ENCODE measurements around the gene CGREF1. TPM values are rescaled to one million over a fixed set of nuclear protein-coding genes. Genes with fewer than 3 reads are reported as not detected.

Gene CGREF1
- total and polyA plus RNA-seq, 2 donors (not counting 1 experiment from before 2014, with no cell fraction given) = not detected

DNA sequence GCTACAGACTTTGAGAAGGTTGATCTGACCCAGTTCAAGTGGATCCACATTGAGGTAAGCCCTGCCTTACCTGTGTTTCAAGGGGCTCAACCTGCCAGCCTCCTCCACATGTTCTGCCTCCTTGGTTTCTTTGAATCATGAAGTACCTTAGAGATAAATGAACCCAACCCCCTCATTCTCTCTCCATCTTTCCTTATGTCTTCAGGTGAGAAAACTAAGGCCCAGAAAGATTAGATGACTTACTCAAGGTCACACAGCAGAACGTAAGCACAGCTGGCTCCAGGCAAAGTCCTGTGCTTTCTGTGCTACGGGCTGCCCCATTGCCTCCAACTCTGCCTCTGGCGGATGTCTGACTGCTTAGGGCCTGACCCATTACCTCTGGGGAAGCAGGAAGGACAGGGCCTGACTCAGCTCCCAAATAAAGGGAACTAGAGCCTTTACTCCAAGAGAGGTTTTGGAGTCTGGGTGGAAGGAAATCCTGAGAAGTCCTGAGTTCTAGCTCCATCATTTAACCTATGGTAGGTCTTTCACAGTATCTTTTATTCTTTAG is 22.1 kb downstream of the CGREF1 start:
- Histone ChIP-seq H3K9me3 (ENCODE audit: control extremely low read depth in 1 of 3, control insufficient read depth in 2 of 3, insufficient read depth in 1 of 3, low read length in 2 of 3) (no peaks in the 10 kb centered on the region), H3K27ac (ENCODE audit: low read length in 2 of 2) (no peak overlapping the region), H3K4me3 (ENCODE audit: control extremely low read depth in 1 of 5, extremely low read depth in 1 of 5, insufficient read depth in 1 of 5, low read depth in 2 of 5, low read length in 4 of 5) (no peak overlapping the region), H4K20me1 (ENCODE audit: control insufficient read depth, insufficient read depth, low read length, poor library complexity, severe bottlenecking) (no peaks in the 10 kb centered on the region), H3K79me2 (ENCODE audit: control insufficient read depth, insufficient read depth, low read length) (no peaks in the 10 kb centered on the region), H2AFZ (ENCODE audit: insufficient read depth, low read depth, low read length, poor library complexity, severe bottlenecking) (no peak overlapping the region), H3K4me1 (ENCODE audit: control insufficient read depth in 2 of 2, insufficient read depth in 2 of 2, low read length in 2 of 2) (peaks cover 6 to 9% of the 10 kb centered on the region in 2 donors), H3K36me3 (replicated peaks in 1 of 2; ENCODE audit: control extremely low read depth in 1 of 2, control insufficient read depth in 1 of 2, extremely low read depth in 1 of 2, insufficient read depth in 2 of 2, low read length in 1 of 2) (no peaks in the 10 kb centered on the region), H3K27me3 (replicated peaks in 1 of 4; ENCODE audit: control extremely low read depth in 1 of 4, control insufficient read depth in 3 of 4, insufficient read depth in 4 of 4, low read length in 3 of 4) (no peaks in the 10 kb centered on the region), H3K9ac (ENCODE audit: low read length) (no peak overlapping the region), H3K4me2 (replicated peaks; ENCODE audit: low read depth, low read length, poor library complexity, severe bottlenecking) (no peak overlapping the region)
- Mint-ChIP-seq H3K4me1 (peaks cover 11% of the 10 kb centered on the region), H3K27me3 (no peaks in the 10 kb centered on the region), H3K4me3 (no peak overlapping the region), H3K9me3 (ENCODE audit: insufficient read depth) (no peaks in the 10 kb centered on the region), H3K27ac (no peak overlapping the region)
- 92% methylated on average over 3 of the region's 3 CpGs for WGBS (ENCODE audit: insufficient coverage)
- DNase-seq (no peak), ATAC-seq (ENCODE audit: low read depth) (no peak)
- CTCF ChIA-PET = interaction anchor here (0.8 to 8.8 kb wide), 10 partner anchors 9 to 207 kb away, joined by 3 to 143 read pairs (median 6); partner anchors contain the start of genes AGBL5 and TRIM54
- TF ChIP-seq CTCF (IDR thresholded peaks at IDR 0.05) = no peak
- no peak for TF ChIP-seq EZH2 (IDR thresholded peaks at IDR 0.05; ENCODE audit: borderline replicate concordance, insufficient read depth, low read depth, low read length, poor library complexity, severe bottlenecking)
- POLR2A ChIA-PET = interaction anchor here (0.6 kb wide), 1 partner anchor 38 kb away, joined by 3 read pairs; the partner anchor contains the start of gene PREB
- intact Hi-C loops (cut with micrococcal nuclease) = loop anchor here (1.0 to 5.0 kb wide), 4 partner anchors 11 to 585 kb away; partner anchors contain the start of genes KHK and PREB
